ENCODE measurements around the gene KCNIP1.

KCNIP1 gene

DNA sequence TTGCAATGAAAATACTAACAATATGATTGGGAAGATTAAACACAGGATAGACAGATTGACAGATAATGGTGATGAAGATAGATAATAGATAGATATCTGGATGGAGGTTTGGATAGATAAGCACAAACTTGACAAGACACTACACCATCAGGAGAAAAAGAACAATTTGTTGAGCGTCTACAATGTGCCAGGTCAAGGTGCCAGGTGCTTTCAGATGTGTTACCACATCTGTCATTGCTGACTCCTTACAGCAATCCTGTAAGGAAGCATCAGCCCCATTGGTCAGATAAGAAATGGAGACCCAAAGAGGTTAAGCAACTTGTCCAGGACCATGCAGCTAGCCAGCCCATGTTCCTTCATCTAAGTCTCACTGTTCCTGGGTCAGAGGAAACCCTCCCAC, 278.1 kb downstream of the KCNIP1 start:
- DNase-seq (ENCODE audit: low read depth), result no peak

DNA sequence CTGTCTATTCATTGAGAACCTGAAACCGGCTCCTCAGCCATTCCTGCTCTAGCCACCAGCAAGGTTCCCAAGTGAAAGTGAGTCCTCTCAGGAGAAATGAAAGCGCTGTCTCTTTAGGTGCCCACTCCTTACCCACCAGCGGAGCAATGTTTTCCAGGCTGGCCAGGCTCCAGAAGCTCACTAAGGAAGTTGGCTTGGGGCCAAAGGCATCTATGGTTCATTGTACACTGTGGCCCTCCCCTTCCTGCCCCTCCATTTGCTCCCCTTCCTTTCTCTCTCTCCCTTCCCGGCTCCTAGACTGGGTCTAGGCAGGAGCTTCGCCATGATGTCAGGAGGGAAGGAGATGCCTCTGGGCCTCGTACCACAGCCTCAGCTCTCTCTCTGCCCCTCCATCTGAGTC, 278.6 kb downstream of the KCNIP1 start:
- no peak for DNase-seq (ENCODE audit: low read depth)

DNA sequence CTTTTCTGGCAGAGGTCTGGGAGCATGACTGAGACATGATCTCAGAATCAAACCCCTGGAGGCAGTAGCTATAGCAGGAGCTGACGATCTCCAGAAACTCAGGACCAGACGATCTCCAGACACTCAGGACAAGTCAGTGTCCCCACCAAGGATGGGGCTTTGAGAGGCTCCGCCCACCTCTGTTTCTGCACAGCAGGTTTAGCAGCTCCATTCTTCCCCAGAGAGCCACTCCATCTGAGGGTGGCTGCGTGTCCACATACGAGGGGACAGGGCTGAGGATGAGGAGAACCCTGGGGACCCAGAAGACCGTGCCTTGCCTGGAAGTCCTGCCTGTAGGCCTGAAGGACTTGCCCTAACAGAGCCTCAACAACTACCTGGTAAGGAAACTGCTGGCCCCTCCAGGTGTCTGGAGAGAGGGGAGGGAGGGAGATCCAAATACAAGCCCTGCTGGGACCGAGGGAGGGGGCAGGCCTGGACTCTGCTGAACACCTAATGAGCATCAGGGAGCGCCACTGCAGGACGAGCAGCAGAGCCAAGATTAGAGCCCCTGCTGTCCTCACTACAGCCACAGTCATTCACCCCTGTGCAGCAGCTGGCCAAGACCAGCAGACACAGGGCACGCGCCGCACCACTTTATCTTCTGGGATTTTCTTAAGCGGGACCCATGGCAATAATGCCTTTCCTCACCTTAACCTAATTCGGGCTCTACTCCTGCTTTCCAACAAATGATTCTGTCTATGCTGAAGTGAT, 279.9 kb downstream of the KCNIP1 start, which contains the start of gene GABRP:
Gene GABRP, plus strand, starts transcription at position 228 of the 750 bp plus-strand sequence. CDS start 4,891 bp downstream, outside the sequence.
- DNase-seq (ENCODE audit: low read depth), result no peak

DNA sequence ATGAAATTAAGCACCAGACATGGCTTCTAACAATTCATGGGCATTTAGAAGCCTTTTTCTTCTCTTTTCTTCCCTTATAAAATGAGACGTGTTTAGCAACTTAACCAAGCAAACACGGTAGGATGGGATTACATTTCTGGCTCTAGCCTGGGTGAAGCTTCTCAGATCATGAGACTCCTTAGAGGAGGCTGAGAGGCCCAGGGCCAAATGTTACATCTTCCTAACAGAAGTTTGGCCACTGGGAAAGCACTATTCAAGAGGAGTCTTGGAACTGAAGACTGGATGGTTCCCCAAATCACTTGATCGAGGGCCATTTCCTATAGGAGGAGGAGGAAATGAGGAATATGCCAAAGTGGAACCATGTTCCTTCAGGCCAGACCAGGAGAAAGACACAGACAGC, 281.6 kb downstream of the KCNIP1 start:
- DNase-seq (ENCODE audit: low read depth), result no peak
